DMS153 treated with DMSO at 0.1 percent for 48 hours (cell line): ENCODE data around the gene PPP2R3C.
"Not testable (repeated sequence)": the region's sequence is repeated elsewhere in the genome, so short reads cannot be mapped to it uniquely, and the experiment has no call there.

Experiments
- DNase-seq: peaks from one replicate; lab custom pipeline; 2025; ENCODE audit not compliant: unreplicated experiment; lab: John Stamatoyannopoulos, UW

PPP2R3C gene

GRCh38 chr14:35133542-35134328 is 11.9 kb upstream of the PPP2R3C start:
- DNase-seq, result no peak

- DNase-seq, result no peak
These were observed 2.3 kb upstream of the PPP2R3C start for GRCh38 chr14:35124127-35124526.

GRCh38 chr14:35123388-35123703 is 1.6 kb upstream of the PPP2R3C start:
- DNase-seq, result no peak

- no peak for DNase-seq
These were observed 1.1 kb upstream of the PPP2R3C start for GRCh38 chr14:35122696-35123387.

GRCh38 chr14:35121026-35121886 is 534 bp downstream of the PPP2R3C start:
- DNase-seq, result no peak

GRCh38 chr14:35117112-35117511 is 4.7 kb downstream of the PPP2R3C start:
- DNase-seq, result no peak

- DNase-seq, result no peak
These were observed 5.5 kb downstream of the PPP2R3C start for GRCh38 chr14:35116242-35116641.

GRCh38 chr14:35114036-35114435 is 7.8 kb downstream of the PPP2R3C start:
- no peak for DNase-seq

GRCh38 chr14:35113308-35113950 is 8.4 kb downstream of the PPP2R3C start:
- DNase-seq, result no peak

GRCh38 chr14:35112641-35113040 is 9.1 kb downstream of the PPP2R3C start:
- no peak for DNase-seq

GRCh38 chr14:35107866-35108265 is 13.9 kb downstream of the PPP2R3C start:
- no peak for DNase-seq

GRCh38 chr14:35094645-35095044 is 27.1 kb downstream of the PPP2R3C start:
- not testable (repeated sequence) for DNase-seq

GRCh38 chr14:35088514-35088913 is 33.3 kb downstream of the PPP2R3C start:
- no peak for DNase-seq

GRCh38 chr14:35085441-35085840 is 36.3 kb downstream of the PPP2R3C start:
- no peak for DNase-seq

GRCh38 chr14:35083530-35084150 is 38.1 kb downstream of the PPP2R3C start:
- no peak for DNase-seq

- no peak for DNase-seq
These were observed 42.0 kb downstream of the PPP2R3C start for GRCh38 chr14:35079742-35080141.

GRCh38 chr14:35078082-35078481 is 43.7 kb downstream of the PPP2R3C start:
- DNase-seq, result no peak

- no peak for DNase-seq
These were observed 48.3 kb downstream of the PPP2R3C start for GRCh38 chr14:35073486-35073885.

- no peak for DNase-seq
These were observed 49.6 kb downstream of the PPP2R3C start for GRCh38 chr14:35072226-35072625.

- DNase-seq, result no peak
These were observed 53.4 kb downstream of the PPP2R3C start for GRCh38 chr14:35068238-35069012.
